ENCODE measurements around the gene GFRA1. TPM values are rescaled to one million over a fixed set of nuclear protein-coding genes. Genes with fewer than 3 reads are reported as not detected.
"Not testable (repeated sequence)": the region's sequence is repeated elsewhere in the genome, so short reads cannot be mapped to it uniquely, and the experiment has no call there.

The GFRA1 gene
- total and polyA plus RNA-seq, 2 of the 4 experiments (the other 2 are of a cell fraction), result 9.1 to 9.3 TPM

DNA sequence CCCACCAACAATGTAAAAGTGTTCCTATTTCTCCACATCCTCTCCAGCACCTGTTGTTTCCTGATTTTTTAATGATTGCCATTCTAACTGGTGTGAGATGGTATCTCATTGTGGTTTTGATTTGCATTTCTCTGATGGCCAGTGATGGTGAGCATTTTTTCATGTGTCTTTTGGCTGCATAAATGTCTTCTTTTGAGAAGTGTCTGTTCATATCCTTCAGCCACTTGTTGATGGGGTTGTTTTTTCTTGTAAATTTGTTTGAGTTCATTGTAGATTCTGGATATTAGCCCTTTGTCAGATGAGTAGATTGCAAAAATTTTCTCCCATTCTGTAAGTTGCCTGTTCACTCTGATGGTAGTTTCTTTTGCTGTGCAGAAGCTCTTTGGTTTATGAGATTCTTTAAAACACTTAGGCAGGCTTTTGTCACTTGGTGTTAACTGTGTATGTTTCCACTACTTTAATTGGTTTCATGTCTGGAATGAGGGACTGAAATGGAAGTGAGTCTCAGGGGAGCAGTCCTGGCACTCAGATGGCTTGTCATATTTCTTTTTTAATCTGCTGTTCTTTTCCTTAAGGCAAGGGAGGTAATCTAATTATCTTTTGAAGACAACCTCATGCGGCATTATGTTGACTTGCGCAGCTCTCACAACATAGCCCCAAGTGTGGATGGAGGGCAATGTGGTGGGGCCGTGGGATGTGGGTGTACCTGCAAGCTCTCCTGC, 219.8 kb downstream of the GFRA1 start:
- CTCF ChIA-PET, result interaction anchor here (1.2 kb wide), 1 partner anchor 13 kb away, joined by 3 read pairs; no protein-coding TSS in a partner anchor
- BruUV-seq (replicated peaks); H3K9ac ChIP-seq (ENCODE audit: low read depth, low read length); H2BK15ac ChIP-seq (ENCODE audit: low read depth, low read length); H3K27ac ChIP-seq (ENCODE audit: insufficient read depth, low read length); H4K91ac ChIP-seq (ENCODE audit: insufficient read depth, low read depth, low read length); H3K4ac ChIP-seq (ENCODE audit: low read depth, low read length); H4K8ac ChIP-seq (ENCODE audit: low read depth in 2 of 2, low read length in 2 of 2); in situ Hi-C loops (cut with MboI; ENCODE audit: low sequenced_read_pairs); H3K23ac ChIP-seq (ENCODE audit: low read depth, low read length); H3K14ac ChIP-seq (replicated peaks; ENCODE audit: low read depth, low read length); DNase-seq; H2BK5ac ChIP-seq (ENCODE audit: low read depth, low read length, poor library complexity, severe bottlenecking); H3K18ac ChIP-seq (ENCODE audit: low read depth, low read length); H3K36me3 ChIP-seq (ENCODE audit: control insufficient read depth, insufficient read depth, low read length); H4K20me1 ChIP-seq (ENCODE audit: insufficient read depth, low read length); H3K9me3 ChIP-seq (ENCODE audit: control insufficient read depth, insufficient read depth, low read length); ATAC-seq (ENCODE audit: low read depth); H2BK20ac ChIP-seq (ENCODE audit: low read depth, low read length); H2BK120ac ChIP-seq (ENCODE audit: low read depth, low read length); dilution Hi-C loops (cut with HindIII; ENCODE audit: low sequenced_read_pairs, unreplicated experiment); H4K5ac ChIP-seq (ENCODE audit: low read depth, low read length); H2AK5ac ChIP-seq (ENCODE audit: low read depth, low read length); H3K27me3 ChIP-seq (ENCODE audit: control insufficient read depth, insufficient read depth, low read length); H3K79me1 ChIP-seq (ENCODE audit: low read depth in 1 of 2, low read length in 2 of 2); H3K4me1 ChIP-seq (ENCODE audit: control insufficient read depth, insufficient read depth, low read length); H2AK9ac ChIP-seq (replicated peaks; ENCODE audit: low read depth, low read length, poor library complexity); intact Hi-C loops (cut with micrococcal nuclease); H3K4me3 ChIP-seq (ENCODE audit: insufficient read depth, low read depth, low read length); H3K4me2 ChIP-seq (ENCODE audit: low read depth, low read length); H3K9me1 ChIP-seq (ENCODE audit: insufficient read depth, low read length); H3K56ac ChIP-seq (ENCODE audit: extremely low read depth, insufficient read depth, low read length); H2AFZ ChIP-seq (replicated peaks; ENCODE audit: low read length, poor library complexity): not testable (repeated sequence)
- WGBS, 2 experiments (ENCODE audit: extremely low coverage in 2 of 2, insufficient read length in 1 of 2), result no CpG with 5 or more reads among the region's 3 CpGs
- POLR2A ChIA-PET (ENCODE audit: unreplicated experiment), result interaction anchor here (0.6 kb wide), 1 partner anchor 215 kb away, joined by 3 read pairs; no protein-coding TSS in a partner anchor

- H2BK20ac ChIP-seq (ENCODE audit: low read depth, low read length); H3K56ac ChIP-seq (ENCODE audit: extremely low read depth, insufficient read depth, low read length); dilution Hi-C loops (cut with HindIII; ENCODE audit: low sequenced_read_pairs, unreplicated experiment); H3K23ac ChIP-seq (ENCODE audit: low read depth, low read length); H3K4me1 ChIP-seq (ENCODE audit: control insufficient read depth, insufficient read depth, low read length); H2BK5ac ChIP-seq (ENCODE audit: low read depth, low read length, poor library complexity, severe bottlenecking); H3K9me1 ChIP-seq (ENCODE audit: insufficient read depth, low read length); H3K27ac ChIP-seq (ENCODE audit: insufficient read depth, low read length); H3K14ac ChIP-seq (replicated peaks; ENCODE audit: low read depth, low read length); in situ Hi-C loops (cut with MboI; ENCODE audit: low sequenced_read_pairs); H4K8ac ChIP-seq (ENCODE audit: low read depth in 2 of 2, low read length in 2 of 2); BruUV-seq (replicated peaks); H3K18ac ChIP-seq (ENCODE audit: low read depth, low read length); H2BK15ac ChIP-seq (ENCODE audit: low read depth, low read length); DNase-seq; H3K4me3 ChIP-seq (ENCODE audit: insufficient read depth, low read depth, low read length); H3K9ac ChIP-seq (ENCODE audit: low read depth, low read length); H3K4me2 ChIP-seq (ENCODE audit: low read depth, low read length); H3K4ac ChIP-seq (ENCODE audit: low read depth, low read length); H3K36me3 ChIP-seq (ENCODE audit: control insufficient read depth, insufficient read depth, low read length); H4K91ac ChIP-seq (ENCODE audit: insufficient read depth, low read depth, low read length); H2AK5ac ChIP-seq (ENCODE audit: low read depth, low read length); H4K20me1 ChIP-seq (ENCODE audit: insufficient read depth, low read length); H3K79me1 ChIP-seq (ENCODE audit: low read depth in 1 of 2, low read length in 2 of 2); H3K27me3 ChIP-seq (ENCODE audit: control insufficient read depth, insufficient read depth, low read length); ATAC-seq (ENCODE audit: low read depth); CTCF ChIA-PET; H2AK9ac ChIP-seq (replicated peaks; ENCODE audit: low read depth, low read length, poor library complexity); H2AFZ ChIP-seq (replicated peaks; ENCODE audit: low read length, poor library complexity); H4K5ac ChIP-seq (ENCODE audit: low read depth, low read length); H2BK120ac ChIP-seq (ENCODE audit: low read depth, low read length); intact Hi-C loops (cut with micrococcal nuclease); H3K9me3 ChIP-seq (ENCODE audit: control insufficient read depth, insufficient read depth, low read length): not testable (repeated sequence)
- no CpG with 5 or more reads among the region's 3 CpGs for WGBS, 2 experiments (ENCODE audit: extremely low coverage in 2 of 2, insufficient read length in 1 of 2)
- POLR2A ChIA-PET (ENCODE audit: unreplicated experiment), result interaction anchor here (0.6 kb wide), 1 partner anchor 214 kb away, joined by 3 read pairs; no protein-coding TSS in a partner anchor
Observed at GRCh38 chr10:116052522-116052921, 220.5 kb downstream of the GFRA1 start.
